PFSK-1 (cell line): ENCODE results near the gene MGAM2.

Source experiments
- FOXP2 ChIP-seq: optimal IDR thresholded peaks from 2 replicates; pipeline ENCODE3; 2011; ENCODE audit warnings: borderline replicate concordance, control low read depth, inconsistent platforms; ENCODE audit not compliant: insufficient read depth; ENCODE audit errors: extremely low read length, extremely low read depth
- POLR2AphosphoS5 ChIP-seq: IDR thresholded peaks from 2 replicates; pipeline ENCODE4 v1.6.1; 2012; ENCODE audit warnings: low read depth, mild to moderate bottlenecking, control low read depth, low read length, moderate library complexity
- REST ChIP-seq, 2 experiments: IDR thresholded peaks; 2 replicates each; pipeline versions ENCODE4 v1.6.1 to v1.8.0; 2011 to 2012; ENCODE audit warnings: low read depth in 2 of 2, low read length in 2 of 2, control low read depth in 1 of 2, inconsistent platforms in 1 of 2, mild to moderate bottlenecking in 1 of 2, moderate library complexity in 1 of 2; ENCODE audit not compliant: insufficient read depth in 1 of 2
- SIN3A ChIP-seq: IDR thresholded peaks from 2 replicates; pipeline ENCODE4 v1.6.1; 2012; ENCODE audit warnings: mild to moderate bottlenecking, low read length, moderate library complexity, borderline replicate concordance; ENCODE audit not compliant: insufficient read depth
- TAF1 ChIP-seq: IDR thresholded peaks from 2 replicates; pipeline ENCODE4 v1.6.1; 2012; ENCODE audit warnings: low read length, control low read depth, borderline replicate concordance; ENCODE audit not compliant: insufficient read depth

Gene MGAM2

GRCh38 chr7:142140401-142140959 is 29.0 kb downstream of the MGAM2 start:
- TF ChIP-seq TAF1 (no peak), FOXP2 (no peak), POLR2AphosphoS5 (no peak), SIN3A (no peak), REST (IDR thresholded peaks at IDR 0.05; ENCODE audit: insufficient read depth in 1 of 2, low read depth in 2 of 2, low read length in 2 of 2) (no peak)

GRCh38 chr7:142142702-142143101 is 31.2 kb downstream of the MGAM2 start:
- TF ChIP-seq SIN3A: no peak
- no peak for TF ChIP-seq TAF1
- TF ChIP-seq POLR2AphosphoS5: no peak
- TF ChIP-seq REST (IDR thresholded peaks at IDR 0.05; ENCODE audit: insufficient read depth in 1 of 2, low read depth in 2 of 2, low read length in 2 of 2): no peak
- TF ChIP-seq FOXP2: no peak

- no peak for TF ChIP-seq TAF1
These were observed 34.6 kb downstream of the MGAM2 start for GRCh38 chr7:142146124-142146523.

GRCh38 chr7:142150356-142150755 is 38.8 kb downstream of the MGAM2 start:
- no peak for TF ChIP-seq TAF1

- TF ChIP-seq TAF1: no peak
- TF ChIP-seq SIN3A: no peak
These were observed 39.4 kb downstream of the MGAM2 start for GRCh38 chr7:142150869-142151268.

GRCh38 chr7:142152076-142152475 is 40.6 kb downstream of the MGAM2 start:
- TF ChIP-seq SIN3A: no peak
- TF ChIP-seq TAF1: no peak
- no peak for TF ChIP-seq REST (IDR thresholded peaks at IDR 0.05; ENCODE audit: insufficient read depth in 1 of 2, low read depth in 2 of 2, low read length in 2 of 2)
- TF ChIP-seq POLR2AphosphoS5: no peak
- no peak for TF ChIP-seq FOXP2

GRCh38 chr7:142153400-142153799 is 41.9 kb downstream of the MGAM2 start:
- TF ChIP-seq SIN3A: no peak
- TF ChIP-seq REST (IDR thresholded peaks at IDR 0.05; ENCODE audit: insufficient read depth in 1 of 2, low read depth in 2 of 2, low read length in 2 of 2): no peak
- TF ChIP-seq POLR2AphosphoS5: no peak
- no peak for TF ChIP-seq FOXP2
- no peak for TF ChIP-seq TAF1
